Cardiac muscle cell (in vitro differentiated cells and primary cell): ENCODE measurements around the gene BDKRB1. TPM values are rescaled to one million over a fixed set of nuclear protein-coding genes. Genes with fewer than 3 reads are reported as not detected.

Experiments
- DNase-seq, 2 donors: peaks; one replicate each; pipeline versions ENCODE4 v3.0.0 to v3.0.0-alpha.2; 2010 to 2017; ENCODE audit warnings: low read depth in 1 of 2, low spot score in 1 of 2
- H3K27ac ChIP-seq: fragments of 200-600 bp; sonication (generic); 2 replicates; pipeline ENCODE4 v1.5.1; 2016
- H3K27me3 ChIP-seq: fragments of 200-600 bp; sonication (generic); 2 replicates; pipeline ENCODE4 v1.6.0; 2016; ENCODE audit warnings: control low read depth
- H3K36me3 ChIP-seq: fragments of 200-600 bp; sonication (generic); 2 replicates; pipeline ENCODE4 v1.5.1; 2016; ENCODE audit warnings: control low read depth
- H3K4me1 ChIP-seq: fragments of 200-600 bp; sonication (generic); 2 replicates; pipeline ENCODE4 v1.8.1; 2017; ENCODE audit warnings: low read depth, mild to moderate bottlenecking, mixed run types
- H3K4me3 ChIP-seq: fragments of 200-600 bp; sonication (generic); 2 replicates; pipeline ENCODE4 v1.5.1; 2016; ENCODE audit warnings: mild to moderate bottlenecking
- H3K9me3 ChIP-seq: fragments of 200-600 bp; sonication (generic); 2 replicates; pipeline ENCODE4 v1.5.1; 2017; ENCODE audit warnings: low read depth, mild to moderate bottlenecking, control low read depth
- CTCF ChIP-seq: IDR thresholded peaks from 2 replicates; pipeline ENCODE4 v1.5.1; 2012; ENCODE audit warnings: low read depth, mild to moderate bottlenecking, low read length
- polyA plus RNA-seq: library from polyadenylated mRNA; unstranded; fragments of >200 nt; fragmentation: Nextera tagmentation; extraction: Ambion mirVana; gene quantifications from 2 replicates; pipeline ENCODE4 v1.2.1, GENCODE V29; 2016
- total RNA-seq: library from RNA; depleted of rRNA; stranded (reverse); fragments of >200 nt; gene quantifications from 2 replicates; pipeline ENCODE4 v1.2.3, GENCODE V29; 2016

BDKRB1 gene
- total and polyA plus RNA-seq, 2 experiments from 2014 or later, result 0.09 TPM; not detected in 1

DNA sequence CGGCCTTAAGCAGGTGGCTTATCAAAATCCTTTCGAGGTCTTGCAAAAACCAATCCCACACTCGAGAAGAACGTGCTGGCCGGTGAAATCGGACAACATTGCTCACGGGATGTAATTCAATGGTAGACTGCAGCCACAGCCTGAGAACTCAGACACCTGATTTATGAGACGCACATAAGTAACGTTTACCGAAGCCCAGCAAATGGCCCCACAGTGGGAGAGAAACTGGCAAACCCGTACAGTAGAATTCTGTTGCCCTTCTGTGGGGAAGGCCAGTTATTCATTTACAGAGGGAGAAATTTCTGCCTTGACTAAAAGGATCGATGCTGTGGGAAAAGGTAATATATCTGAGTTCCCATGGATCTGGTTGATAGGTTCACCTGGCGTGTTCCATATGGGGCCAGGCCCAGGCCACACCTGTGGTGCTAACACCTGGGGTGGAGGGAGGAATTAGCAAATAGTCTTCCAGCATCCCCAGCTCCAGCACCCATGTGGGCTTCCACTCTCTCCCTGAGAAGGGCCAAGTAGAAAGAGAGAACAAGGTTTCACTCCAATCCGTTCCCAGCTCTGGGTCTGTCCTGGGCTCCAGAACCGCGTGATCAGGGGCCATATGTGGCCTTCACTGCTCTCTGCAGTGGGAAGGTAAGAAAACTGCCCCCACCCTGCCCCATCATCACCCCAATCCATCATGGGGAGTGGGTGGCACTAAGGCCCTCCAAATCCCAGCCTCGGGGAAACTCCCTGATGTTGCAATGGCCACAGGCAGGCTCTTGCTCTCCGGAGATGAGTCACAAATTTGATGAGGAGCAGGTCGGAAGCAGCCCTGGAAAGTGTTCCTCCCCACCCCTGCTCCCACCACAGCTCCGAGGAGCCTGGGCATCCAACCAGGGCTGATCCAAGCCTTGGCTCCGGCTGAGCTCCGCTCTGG lies 12.7 kb downstream of the BDKRB1 start:
- no peak overlapping the region for H3K27ac ChIP-seq
- no peaks in the 10 kb centered on the region for H3K27me3 ChIP-seq
- TF ChIP-seq CTCF, result no peak
- no peaks in the 10 kb centered on the region for H3K36me3 ChIP-seq
- no peak overlapping the region for H3K4me3 ChIP-seq
- H3K9me3 ChIP-seq, result no peaks in the 10 kb centered on the region
- peak in 1 of 2 donors; percentile 95 for DNase-seq
- H3K4me1 ChIP-seq, result no peaks in the 10 kb centered on the region

GRCh38 chr14:96269359-96269710 lies 13.3 kb downstream of the BDKRB1 start:
- H3K36me3 ChIP-seq, result no peaks in the 10 kb centered on the region
- DNase-seq, result no peak
- H3K9me3 ChIP-seq, result no peaks in the 10 kb centered on the region
- no peak for TF ChIP-seq CTCF
- H3K4me3 ChIP-seq, result no peak overlapping the region
- peaks cover 5% of the 10 kb centered on the region for H3K4me1 ChIP-seq
- no peaks in the 10 kb centered on the region for H3K27me3 ChIP-seq
- no peak overlapping the region for H3K27ac ChIP-seq

GRCh38 chr14:96270565-96271420 lies 14.8 kb downstream of the BDKRB1 start:
- Histone ChIP-seq H3K4me3 (no peak overlapping the region), H3K27ac (no peak overlapping the region)
- TF ChIP-seq CTCF, result no peak

GRCh38 chr14:96271421-96271762 lies 15.4 kb downstream of the BDKRB1 start:
- DNase-seq, result no peak
- Histone ChIP-seq H3K27me3 (no peaks in the 10 kb centered on the region), H3K36me3 (no peaks in the 10 kb centered on the region), H3K4me1 (peaks cover 17% of the 10 kb centered on the region), H3K4me3 (no peak overlapping the region), H3K9me3 (no peaks in the 10 kb centered on the region), H3K27ac (no peak overlapping the region)
- TF ChIP-seq CTCF, result no peak

More at GRCh38 chr14:96270565-96271420, 14.8 kb downstream of the BDKRB1 start:
- H3K9me3 ChIP-seq, result no peaks in the 10 kb centered on the region
- DNase-seq, result peak in 1 of 2 donors; percentile 55
- no peaks in the 10 kb centered on the region for H3K36me3 ChIP-seq
- H3K4me1 ChIP-seq, result peaks cover 17% of the 10 kb centered on the region
- H3K27me3 ChIP-seq, result no peaks in the 10 kb centered on the region

- Histone ChIP-seq H3K4me1 (peaks cover 17% of the 10 kb centered on the region), H3K9me3 (no peaks in the 10 kb centered on the region), H3K27ac (no peak overlapping the region), H3K4me3 (no peak overlapping the region), H3K36me3 (no peaks in the 10 kb centered on the region), H3K27me3 (no peaks in the 10 kb centered on the region)
- no peak for DNase-seq
- no peak for TF ChIP-seq CTCF
Observed at GRCh38 chr14:96272777-96273473, 16.9 kb downstream of the BDKRB1 start.
